ENCODE results near the gene SPATS2.

GRCh38 chr12:49414364-49414763 lies 47.1 kb downstream of the SPATS2 start:
- TF ChIP-seq, protein P1, sequence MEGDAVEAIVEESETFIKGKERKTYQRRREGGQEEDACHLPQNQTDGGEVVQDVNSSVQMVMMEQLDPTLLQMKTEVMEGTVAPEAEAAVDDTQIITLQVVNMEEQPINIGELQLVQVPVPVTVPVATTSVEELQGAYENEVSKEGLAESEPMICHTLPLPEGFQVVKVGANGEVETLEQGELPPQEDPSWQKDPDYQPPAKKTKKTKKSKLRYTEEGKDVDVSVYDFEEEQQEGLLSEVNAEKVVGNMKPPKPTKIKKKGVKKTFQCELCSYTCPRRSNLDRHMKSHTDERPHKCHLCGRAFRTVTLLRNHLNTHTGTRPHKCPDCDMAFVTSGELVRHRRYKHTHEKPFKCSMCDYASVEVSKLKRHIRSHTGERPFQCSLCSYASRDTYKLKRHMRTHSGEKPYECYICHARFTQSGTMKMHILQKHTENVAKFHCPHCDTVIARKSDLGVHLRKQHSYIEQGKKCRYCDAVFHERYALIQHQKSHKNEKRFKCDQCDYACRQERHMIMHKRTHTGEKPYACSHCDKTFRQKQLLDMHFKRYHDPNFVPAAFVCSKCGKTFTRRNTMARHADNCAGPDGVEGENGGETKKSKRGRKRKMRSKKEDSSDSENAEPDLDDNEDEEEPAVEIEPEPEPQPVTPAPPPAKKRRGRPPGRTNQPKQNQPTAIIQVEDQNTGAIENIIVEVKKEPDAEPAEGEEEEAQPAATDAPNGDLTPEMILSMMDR (IDR thresholded peaks at IDR 0.05; ENCODE audit: extremely low read depth in 1 of 2, insufficient read depth in 1 of 2, low read depth in 1 of 2, low read length in 2 of 2), result no peak
- TF ChIP-seq POLR2A (IDR thresholded peaks at IDR 0.05; ENCODE audit: low read depth, low read length), result no peak
- no peak for TF ChIP-seq JUN (IDR thresholded peaks at IDR 0.05; ENCODE audit: borderline replicate concordance, insufficient read depth, insufficient read length, low read depth)

Data from endothelial cell of umbilical vein (primary cell).